ENCODE measurements around the gene TBC1D22A. TPM values are rescaled to one million over a fixed set of nuclear protein-coding genes. Genes with fewer than 3 reads are reported as not detected.

TBC1D22A gene
- total and polyA plus RNA-seq, 9 of the 15 experiments (the other 6 are each of a cell fraction or from before 2014, with no cell fraction given), result 0.20 to 11.5 (median 5.2) TPM

- H3K9ac ChIP-seq (ENCODE audit: insufficient read depth in 1 of 2, low read depth in 2 of 2, low read length in 2 of 2), result no peak overlapping the region
- no peaks in the 10 kb centered on the region for H3K79me2 ChIP-seq (ENCODE audit: control insufficient read depth, insufficient read depth, low read length)
- intact Hi-C loops (cut with micrococcal nuclease), result no loop called here
- in situ Hi-C loops (cut with MboI), result no loop called here
- ATAC-seq, result no peak
- no peaks in the 10 kb centered on the region for H4K20me1 ChIP-seq (replicated peaks; ENCODE audit: control insufficient read depth, insufficient read depth, low read length)
- H2AFZ ChIP-seq (ENCODE audit: low read depth, low read length), result no peak overlapping the region
- H3K4me1 ChIP-seq (replicated peaks in 1 of 2; ENCODE audit: control insufficient read depth in 2 of 2, insufficient read depth in 2 of 2, low read length in 2 of 2), result no peaks in the 10 kb centered on the region; a peak in 2 of 5 replicates
- BruUV-seq (replicated peaks), result no TSS peak
- WGBS (ENCODE audit: insufficient coverage, low coverage, missing lambda C conversion rate), result 73% methylated on average over 4 of the region's 5 CpGs
- DNase-seq (ENCODE audit: extremely low read depth in 1 of 4, low spot score in 3 of 4), result no peak
- ChIA-PET CTCF (ENCODE audit: low intra/inter-chr PET ratio) (no interaction called here), POLR2A (no interaction called here)
- H3K27ac ChIP-seq (ENCODE audit: extremely low read depth, low read depth, low read length), result no peak overlapping the region
- no peaks in the 10 kb centered on the region for H3K9me3 ChIP-seq (replicated peaks; ENCODE audit: control insufficient read depth, insufficient read depth, low read depth, low read length)
- no peak for FAIRE-seq
- TF ChIP-seq SRF (CRISPR knock-in tag; IDR thresholded peaks at IDR 0.05) (no peak), FOSL1 (tag; conservative IDR thresholded peaks at IDR 0.05) (no peak), PKNOX1 (IDR thresholded peaks at IDR 0.05) (0 out of 2 replicates have a peak, but pooled peaks have one; percentile 16)
- no peak overlapping the region for H3K4me2 ChIP-seq (ENCODE audit: insufficient read depth, low read length)
- no peaks in the 10 kb centered on the region for H3K36me3 ChIP-seq (ENCODE audit: control insufficient read depth, insufficient read depth, low read length)
- no peaks in the 10 kb centered on the region for H3K27me3 ChIP-seq (ENCODE audit: control insufficient read depth in 2 of 2, insufficient read depth in 2 of 2, low read length in 2 of 2)
- no peak overlapping the region for H3K4me3 ChIP-seq
- no peaks in the 10 kb centered on the region for H3K9me1 ChIP-seq (ENCODE audit: control insufficient read depth, insufficient read depth, low read length)
These were observed 106.9 kb downstream of the TBC1D22A start for GRCh38 chr22:46869329-46869728.

- CTCF ChIA-PET (ENCODE audit: low intra/inter-chr PET ratio), result no interaction called here
- Histone ChIP-seq H3K9ac (ENCODE audit: insufficient read depth in 1 of 2, low read depth in 2 of 2, low read length in 2 of 2) (no peak overlapping the region), H3K27ac (ENCODE audit: extremely low read depth, low read depth, low read length) (no peak overlapping the region), H3K36me3 (ENCODE audit: control insufficient read depth, insufficient read depth, low read length) (no peaks in the 10 kb centered on the region), H3K27me3 (ENCODE audit: control insufficient read depth in 2 of 2, insufficient read depth in 2 of 2, low read length in 2 of 2) (no peaks in the 10 kb centered on the region), H3K79me2 (ENCODE audit: control insufficient read depth, insufficient read depth, low read length) (no peaks in the 10 kb centered on the region), H2AFZ (ENCODE audit: low read depth, low read length) (no peak overlapping the region), H3K4me2 (ENCODE audit: insufficient read depth, low read length) (no peak overlapping the region), H3K4me1 (replicated peaks in 1 of 2; ENCODE audit: control insufficient read depth in 2 of 2, insufficient read depth in 2 of 2, low read length in 2 of 2) (no peaks in the 10 kb centered on the region; a peak in 2 of 5 replicates), H3K9me3 (replicated peaks; ENCODE audit: control insufficient read depth, insufficient read depth, low read depth, low read length) (no peaks in the 10 kb centered on the region), H3K4me3 (no peak overlapping the region), H4K20me1 (replicated peaks; ENCODE audit: control insufficient read depth, insufficient read depth, low read length) (no peaks in the 10 kb centered on the region), H3K9me1 (ENCODE audit: control insufficient read depth, insufficient read depth, low read length) (no peaks in the 10 kb centered on the region)
- ATAC-seq (no peak), FAIRE-seq (no peak), DNase-seq (ENCODE audit: extremely low read depth in 1 of 4, low spot score in 3 of 4) (no peak)
- intact Hi-C loops (cut with micrococcal nuclease) (no loop called here), in situ Hi-C loops (cut with MboI) (no loop called here)
- no TSS peak for BruUV-seq (replicated peaks)
- POLR2A ChIA-PET, result no interaction called here
- 100% methylated on average over 1 of the region's 1 CpG for WGBS (ENCODE audit: insufficient coverage, low coverage, missing lambda C conversion rate)
- TF ChIP-seq ETV5 (CRISPR knock-in tag; IDR thresholded peaks at IDR 0.05; ENCODE audit: low read depth), result no peak
- 0 out of 2 replicates have a peak, but pooled peaks have one; percentile 14 for TF ChIP-seq ZNF316 (IDR thresholded peaks at IDR 0.05)
These were observed 107.5 kb downstream of the TBC1D22A start for GRCh38 chr22:46869831-46870441.

Data from K562 (cell line).